Stimulated activated CD8-positive, alpha-beta memory T cell treated with anti-CD3 and anti-CD28 coated beads, Interleukin-7, amount 100 ng/mL, for 4 hours (primary cell): Measurements from ENCODE around the gene GPR39.

ENCODE experiments used
- DNase-seq, 2 donors: peaks; one replicate each; pipeline ENCODE4 v3.0.0-alpha.2; 2020; ENCODE audit warnings: low read depth in 2 of 2

Gene GPR39

GRCh38 chr2:132640116-132640515, 223.5 kb downstream of the GPR39 start:
- DNase-seq = no peak

GRCh38 chr2:132641819-132642218, 225.2 kb downstream of the GPR39 start:
- no peak for DNase-seq

- no peak for DNase-seq
Observed at GRCh38 chr2:132642415-132642814, 225.8 kb downstream of the GPR39 start.

- no peak for DNase-seq
Observed at GRCh38 chr2:132645176-132645575, 228.6 kb downstream of the GPR39 start.

GRCh38 chr2:132645722-132646539, 229.3 kb downstream of the GPR39 start:
- DNase-seq = no peak

GRCh38 chr2:132646540-132647108, 230.0 kb downstream of the GPR39 start:
- DNase-seq = no peak

- no peak for DNase-seq
Observed at GRCh38 chr2:132651115-132652045, 234.8 kb downstream of the GPR39 start.

GRCh38 chr2:132652474-132652873, 235.9 kb downstream of the GPR39 start:
- no peak for DNase-seq

GRCh38 chr2:132654335-132654734, 237.7 kb downstream of the GPR39 start:
- DNase-seq = no peak

GRCh38 chr2:132654968-132655367, 238.4 kb downstream of the GPR39 start:
- no peak for DNase-seq

GRCh38 chr2:132656266-132656975, 239.8 kb downstream of the GPR39 start:
- DNase-seq = no peak

- DNase-seq = no peak
Observed at GRCh38 chr2:132659331-132659730, 242.7 kb downstream of the GPR39 start.

GRCh38 chr2:132662732-132663131, 246.1 kb downstream of the GPR39 start:
- DNase-seq = no peak

- no peak for DNase-seq
Observed at GRCh38 chr2:132664096-132664495, 247.5 kb downstream of the GPR39 start.

- no peak for DNase-seq
Observed at GRCh38 chr2:132665401-132666140, 249.0 kb downstream of the GPR39 start.

GRCh38 chr2:132667706-132668105, 251.1 kb downstream of the GPR39 start:
- no peak for DNase-seq

- DNase-seq = no peak
Observed at GRCh38 chr2:132668189-132668823, 251.7 kb downstream of the GPR39 start.

GRCh38 chr2:132668987-132669907, 252.6 kb downstream of the GPR39 start:
- no peak for DNase-seq

- no peak for DNase-seq
Observed at GRCh38 chr2:132669908-132670495, 253.4 kb downstream of the GPR39 start, which contains the start of gene LYPD1. TSS of gene LYPD1 (minus strand) at chr2:132670205. CDS start at chr2:132669932, 273 bp downstream.
